Activated CD4-positive, alpha-beta T cell treated with anti-CD3 and anti-CD28 coated beads, Interleukin-2, amount 50 U/mL, for 4 hours (primary cell): Measurements from ENCODE around the gene AHCYL2.
"Not testable (repeated sequence)": the region's sequence is repeated elsewhere in the genome, so short reads cannot be mapped to it uniquely, and the experiment has no call there.

Source experiments
- DNase-seq, 2 experiments: peaks; one replicate each; pipeline ENCODE4 v3.0.0-alpha.2; 2020

Gene AHCYL2

DNA sequence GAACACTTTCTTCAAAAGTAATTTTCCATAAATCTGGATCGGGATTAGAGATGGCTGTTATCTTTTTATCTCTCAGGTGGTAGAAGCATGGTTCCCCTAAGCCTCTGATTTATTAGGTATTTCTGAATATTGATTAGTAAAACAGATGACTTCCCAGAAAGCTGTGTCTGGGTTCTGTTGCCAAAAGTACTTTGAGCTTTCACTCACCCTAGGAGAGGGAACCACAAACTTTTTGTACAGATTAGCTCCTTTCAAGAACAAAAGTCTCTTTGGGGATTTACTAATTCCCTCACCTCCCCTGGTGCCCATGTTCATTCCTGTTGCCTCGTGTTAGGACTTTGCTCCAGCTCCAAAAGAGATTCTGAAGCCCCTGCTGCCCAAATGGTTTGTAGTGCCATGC, 162.7 kb downstream of the AHCYL2 start:
- DNase-seq, result no peak

DNA sequence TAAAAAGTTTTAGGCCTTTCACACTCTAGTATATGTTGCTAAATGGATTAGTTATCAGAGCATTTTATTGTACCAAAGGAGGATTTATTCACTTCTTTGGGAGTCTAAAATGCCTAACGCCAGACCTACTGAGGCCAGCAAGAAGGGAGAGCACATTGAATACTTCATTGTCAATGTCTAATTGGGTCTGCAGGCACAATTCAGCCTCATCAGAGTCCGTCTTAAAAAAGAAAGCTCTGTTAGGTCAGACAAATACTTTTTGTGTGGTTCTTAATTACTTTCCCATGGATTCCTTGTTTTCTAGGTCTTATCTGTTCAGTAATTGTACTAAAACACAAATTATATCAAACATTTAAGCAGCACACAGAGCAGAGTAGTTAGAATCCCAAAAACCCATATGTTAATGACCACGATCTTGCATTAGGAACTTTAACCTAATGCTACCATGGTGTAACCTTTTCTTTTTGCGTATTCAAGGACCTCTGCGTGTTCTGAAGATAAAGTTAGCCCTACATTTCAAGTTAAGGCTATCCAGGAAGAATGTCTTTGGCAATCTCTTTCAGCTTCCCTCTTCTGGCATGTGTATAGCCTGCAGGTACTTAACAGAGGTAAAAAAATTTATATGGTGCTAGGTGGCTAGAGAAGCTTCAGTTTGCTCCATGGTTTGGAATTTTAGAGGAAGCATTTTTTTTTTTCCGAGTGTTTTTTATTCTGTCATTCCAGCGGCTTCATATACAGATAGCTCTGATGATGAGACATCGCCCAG, 163.7 kb downstream of the AHCYL2 start:
- no peak for DNase-seq

DNA sequence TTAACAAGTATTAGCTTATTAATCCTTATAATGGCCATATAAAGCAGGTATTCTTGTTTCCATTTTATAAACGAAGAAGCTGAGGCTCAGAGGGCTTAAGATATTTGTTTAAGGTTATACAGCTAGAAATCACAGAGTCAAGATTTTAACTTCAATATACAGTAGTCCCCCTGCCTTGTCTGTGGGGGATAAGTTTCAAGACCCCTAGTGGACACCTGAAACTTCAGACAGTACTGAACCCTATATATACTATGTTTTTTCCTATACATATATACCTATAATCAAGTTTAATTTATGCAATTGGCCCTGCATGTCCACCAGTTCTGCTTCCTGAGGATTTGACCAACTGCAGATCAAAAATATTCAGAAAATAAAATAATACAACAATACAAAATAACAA, 165.0 kb downstream of the AHCYL2 start:
- DNase-seq, result no peak

DNA sequence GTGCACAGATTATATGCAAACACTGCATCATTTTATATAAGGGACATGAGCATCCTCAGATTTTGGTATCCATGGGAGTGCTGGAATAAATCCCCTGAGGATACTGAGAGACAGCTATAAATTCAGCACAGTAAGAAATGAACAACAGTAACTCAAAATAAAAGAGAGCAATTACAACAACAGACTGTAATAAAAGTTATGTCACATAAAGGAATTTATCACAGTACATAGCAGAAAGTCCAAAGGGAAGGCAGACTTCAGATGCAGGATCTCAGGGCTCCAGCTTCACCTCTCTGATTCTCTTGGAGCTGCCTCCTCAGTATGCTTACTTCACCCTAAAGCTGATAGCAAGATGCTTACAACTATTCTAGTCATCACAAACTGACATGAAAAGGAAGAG, 165.5 kb downstream of the AHCYL2 start:
- DNase-seq, result no peak

DNA sequence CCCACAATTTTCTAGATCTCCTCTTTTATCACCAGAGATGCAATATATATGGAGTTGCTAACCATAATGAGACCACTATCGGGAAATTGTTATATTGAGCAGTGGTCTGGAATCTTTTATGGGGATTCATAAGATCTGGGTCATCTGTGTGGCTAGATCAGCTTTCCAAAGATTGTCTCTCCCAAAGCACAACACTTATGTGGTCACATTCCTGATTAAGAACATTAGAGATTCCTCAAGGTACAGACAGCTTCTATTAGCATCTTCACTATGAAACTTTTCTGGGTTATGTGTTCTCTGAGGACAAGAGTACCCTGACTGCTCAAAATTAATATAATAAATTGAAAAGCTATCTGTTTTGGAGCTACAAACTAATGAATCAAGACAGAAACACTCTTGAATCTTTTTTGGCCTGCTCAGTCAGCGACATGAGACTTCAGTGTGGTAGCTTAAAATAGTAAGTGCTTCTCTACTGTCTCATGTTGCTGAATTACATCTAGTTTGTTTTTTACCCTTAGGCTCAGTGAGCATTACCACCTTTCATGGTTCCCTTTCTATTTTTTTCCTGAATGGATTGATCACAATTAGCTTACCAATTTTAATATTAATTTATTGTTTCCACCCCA, 166.8 kb downstream of the AHCYL2 start:
- DNase-seq, result no peak

DNA sequence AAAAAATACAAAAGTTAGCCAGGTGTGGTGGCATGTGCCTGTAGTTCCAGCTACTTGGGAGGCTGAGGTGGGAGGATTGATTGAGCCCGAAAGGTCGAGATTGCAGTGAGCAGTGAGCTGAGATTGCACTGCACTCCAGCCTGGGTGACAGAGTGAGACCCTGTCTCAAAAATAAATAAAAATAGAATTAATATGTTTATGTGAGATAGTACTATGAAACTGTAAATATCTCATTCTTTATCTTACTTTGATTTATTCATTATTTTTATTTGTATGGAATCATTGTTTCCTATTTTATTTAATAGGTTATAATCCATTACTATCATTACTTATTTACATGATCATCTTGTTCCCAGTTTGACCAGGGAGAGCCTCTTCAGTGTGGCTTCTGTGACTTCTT, 168.4 kb downstream of the AHCYL2 start:
- no peak for DNase-seq

DNA sequence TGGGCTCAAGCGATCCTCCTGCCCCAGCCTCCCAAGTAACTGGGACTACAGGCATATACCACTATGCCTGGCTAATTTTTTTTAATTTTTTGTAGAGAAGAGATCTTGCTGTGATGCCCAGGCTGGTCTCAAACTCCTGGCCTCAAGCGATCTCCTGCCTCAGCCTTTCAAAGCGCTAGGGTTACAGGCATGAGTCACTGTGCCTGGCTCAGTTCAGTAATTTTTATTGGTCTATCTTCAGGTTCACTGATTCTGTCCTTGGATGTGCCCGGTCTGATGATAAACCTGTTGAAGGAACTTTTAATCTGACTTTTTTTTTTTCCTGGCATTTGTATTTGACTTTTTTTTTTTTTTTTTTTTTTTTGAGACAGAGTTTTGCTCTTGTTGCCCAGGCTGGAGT, 169.3 kb downstream of the AHCYL2 start:
- DNase-seq, result no peak

DNA sequence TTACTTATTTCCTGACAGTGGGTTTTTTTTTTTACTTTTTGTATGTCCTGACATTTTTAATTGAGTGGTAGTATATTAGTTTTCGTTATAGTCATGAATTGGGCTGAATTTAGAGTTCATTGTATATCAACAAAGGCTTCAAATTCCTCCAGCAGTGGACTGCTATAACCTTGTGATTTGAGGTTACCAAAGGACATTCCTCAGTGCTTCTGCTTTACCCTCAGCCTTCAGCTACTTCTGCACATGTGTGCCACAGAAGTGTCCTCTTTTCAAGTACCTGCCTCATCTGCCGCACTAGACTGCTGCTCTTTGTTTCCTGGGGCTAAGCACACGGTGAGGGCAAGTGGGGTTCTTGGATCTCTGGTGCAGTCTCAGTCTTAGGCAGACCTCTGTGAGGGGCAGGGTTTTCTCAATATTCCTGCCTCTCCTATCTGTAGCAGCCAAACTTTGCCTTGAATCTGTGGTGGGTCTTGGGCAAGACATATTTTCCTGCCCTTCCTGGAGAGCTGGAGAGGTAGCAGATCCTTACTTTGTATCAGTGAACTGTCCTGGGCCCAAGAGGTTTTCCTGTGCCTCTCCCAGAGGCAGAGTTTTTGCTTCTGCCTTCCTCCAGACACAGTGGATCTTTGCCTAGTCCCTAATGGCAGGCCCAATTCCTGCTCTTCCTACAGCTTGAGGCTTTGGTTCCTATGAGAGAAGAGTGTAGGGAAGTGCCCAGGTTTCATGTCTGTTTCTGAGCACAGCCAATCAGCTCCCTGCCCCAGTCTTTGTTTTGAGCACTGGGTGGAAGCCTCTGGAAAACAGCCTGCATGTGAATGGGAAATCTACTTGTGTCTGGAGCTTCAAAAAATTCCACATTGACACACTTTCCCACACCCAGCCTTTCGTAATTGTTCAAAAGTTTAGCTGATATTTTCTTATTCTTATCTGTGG, 170.4 kb downstream of the AHCYL2 start:
- DNase-seq, result no peak

DNA sequence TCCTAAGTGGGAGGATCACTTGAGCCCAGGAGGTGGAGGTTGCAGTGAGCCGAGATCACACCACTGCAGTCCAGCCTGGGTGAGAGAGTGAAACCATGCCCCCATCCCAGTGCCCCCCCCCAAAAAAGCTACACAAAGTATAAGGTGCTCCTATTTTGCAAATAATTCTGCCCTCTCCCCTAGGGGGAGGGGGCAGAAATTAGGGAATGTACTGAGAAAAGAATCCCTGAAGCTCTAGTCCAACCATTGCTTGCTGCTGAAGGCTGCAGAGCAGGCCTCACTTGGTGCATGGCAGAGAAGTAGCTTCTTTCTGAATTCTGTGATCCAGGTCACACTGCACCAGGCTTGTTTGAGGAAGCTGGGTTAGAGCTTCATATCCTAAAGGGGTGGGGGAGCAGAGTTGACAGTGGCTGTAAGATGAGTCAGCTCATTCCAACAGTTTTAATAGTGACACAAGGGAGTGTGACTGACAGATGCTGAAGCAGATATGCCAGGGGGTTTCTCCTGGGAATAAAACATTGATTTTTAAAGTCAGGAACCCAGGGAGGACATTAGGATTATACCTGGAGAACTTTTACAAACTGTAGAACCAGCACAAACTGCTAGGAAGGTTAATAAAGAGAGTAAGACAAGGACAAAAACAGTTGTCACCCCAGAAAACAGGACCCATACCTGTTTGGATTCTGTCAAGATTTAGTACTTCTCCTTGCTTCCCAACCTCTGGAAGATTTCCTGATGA, 176.6 kb downstream of the AHCYL2 start:
- no peak for DNase-seq

DNA sequence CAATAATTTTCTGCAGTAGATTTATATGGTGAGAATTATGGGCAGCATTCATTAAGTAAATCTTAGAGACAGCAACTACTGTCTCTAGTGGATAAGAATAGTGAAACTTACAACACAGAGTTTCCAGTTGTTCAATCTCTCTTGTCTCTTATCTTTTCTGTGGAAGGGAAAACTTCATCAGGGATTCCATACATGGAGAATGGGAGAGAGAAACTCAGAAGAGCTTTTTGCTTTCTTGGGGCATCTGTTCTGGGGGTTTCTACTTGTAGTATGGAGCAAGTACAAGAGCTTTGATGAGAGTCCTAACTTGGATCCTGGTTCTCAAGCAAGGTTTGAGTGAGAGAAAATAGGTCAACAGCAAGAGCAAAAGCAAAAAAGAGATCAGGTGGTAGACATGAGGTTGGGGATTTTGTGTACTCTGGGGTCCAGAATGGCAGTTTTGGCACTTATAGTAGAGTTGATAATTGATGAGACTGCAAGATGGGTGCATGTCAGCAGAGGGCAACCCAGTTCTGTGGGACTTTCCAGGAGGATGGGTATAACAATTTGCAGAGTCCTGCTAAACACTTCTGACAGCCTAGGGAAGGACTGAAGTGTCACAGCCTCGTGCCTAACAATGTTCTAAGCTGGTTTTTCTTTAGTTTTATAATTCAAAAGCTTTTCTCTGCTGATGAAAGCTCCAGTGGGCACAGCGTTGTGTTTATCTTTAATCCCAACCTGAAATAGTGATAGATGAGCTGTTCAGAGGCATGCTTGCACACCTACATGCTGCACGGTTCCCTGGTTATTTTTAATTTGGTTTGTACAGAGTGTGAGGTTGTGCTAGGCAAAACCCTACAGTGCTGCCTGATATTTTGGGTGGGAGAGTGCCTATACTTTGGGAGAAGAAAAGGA, 177.4 kb downstream of the AHCYL2 start:
- no peak for DNase-seq

DNA sequence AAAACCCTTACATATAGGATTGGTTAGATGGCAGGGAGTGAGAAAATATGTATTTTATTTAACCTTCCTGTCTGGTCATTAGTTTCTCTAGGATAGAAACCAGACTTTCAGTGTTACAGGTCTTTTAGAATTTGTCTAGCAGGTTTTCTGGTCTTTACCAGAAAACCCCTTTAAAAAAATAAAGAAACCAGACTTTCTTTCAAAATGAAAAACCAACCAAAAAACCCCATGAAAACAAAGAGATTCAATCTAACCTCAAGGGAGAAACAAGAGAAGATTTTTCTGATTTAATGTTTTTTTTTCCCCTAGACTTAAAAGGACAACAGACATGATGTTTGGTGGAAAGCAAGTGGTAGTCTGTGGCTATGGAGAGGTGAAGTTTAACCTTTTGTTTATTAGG, 180.7 kb downstream of the AHCYL2 start:
- no peak for DNase-seq

DNA sequence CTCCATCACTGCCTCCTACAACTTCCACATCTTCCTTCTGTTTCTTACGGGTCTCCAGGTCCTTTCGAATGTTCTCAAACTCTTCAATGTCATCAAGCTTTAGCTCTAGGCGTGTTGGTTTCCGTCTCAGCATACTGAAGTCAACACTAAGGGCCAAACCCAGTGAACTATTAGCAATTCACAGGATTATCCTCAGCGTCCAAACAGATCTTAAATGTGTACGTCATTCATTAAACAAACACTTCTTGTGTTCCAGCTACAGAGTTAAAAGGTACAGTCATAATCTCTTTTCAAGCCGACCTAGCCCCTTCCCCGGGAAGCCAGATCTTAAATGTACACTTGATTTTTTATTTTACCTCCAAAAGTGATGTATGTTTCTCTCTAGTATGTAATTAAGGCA, 185.4 kb downstream of the AHCYL2 start:
- DNase-seq, result not testable (repeated sequence)

DNA sequence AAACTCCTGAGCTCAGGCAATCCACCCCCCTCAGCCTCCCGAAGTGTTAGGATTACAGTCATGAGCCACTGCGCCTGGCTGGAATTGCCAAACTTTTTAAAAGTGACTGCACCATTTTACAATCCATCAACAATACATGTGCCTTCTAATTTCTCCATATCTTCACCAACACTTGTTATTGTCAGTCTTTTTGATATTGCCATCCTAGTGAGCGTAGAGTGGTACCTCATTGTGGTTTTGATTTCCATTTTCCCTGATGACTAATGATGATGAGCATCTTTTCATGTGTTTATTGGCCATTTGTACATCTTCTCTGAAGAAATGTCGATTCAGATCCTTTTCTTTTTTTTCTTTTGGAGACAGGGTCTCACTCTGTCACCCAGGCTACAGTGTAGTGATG, 187.7 kb downstream of the AHCYL2 start:
- DNase-seq, result no peak

DNA sequence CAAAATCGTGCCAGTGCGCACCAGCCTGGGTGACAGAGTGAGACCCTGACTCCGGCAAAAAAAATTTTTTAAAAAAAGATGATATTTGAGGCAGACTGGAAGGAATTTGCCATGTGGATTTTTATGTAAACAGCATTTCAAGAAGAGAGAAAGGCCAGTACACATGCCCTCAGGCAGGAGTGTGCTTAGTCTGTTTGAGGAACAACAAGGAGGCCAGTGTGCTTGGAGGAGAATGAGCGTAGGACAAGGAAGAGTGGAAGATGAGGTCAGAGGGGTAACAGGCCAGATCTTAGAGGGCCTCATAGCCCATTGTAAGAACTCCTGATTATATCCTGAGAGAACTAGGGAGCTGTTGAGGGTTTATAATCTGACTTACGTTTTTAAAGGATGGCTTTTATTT, 192.2 kb downstream of the AHCYL2 start:
- no peak for DNase-seq

DNA sequence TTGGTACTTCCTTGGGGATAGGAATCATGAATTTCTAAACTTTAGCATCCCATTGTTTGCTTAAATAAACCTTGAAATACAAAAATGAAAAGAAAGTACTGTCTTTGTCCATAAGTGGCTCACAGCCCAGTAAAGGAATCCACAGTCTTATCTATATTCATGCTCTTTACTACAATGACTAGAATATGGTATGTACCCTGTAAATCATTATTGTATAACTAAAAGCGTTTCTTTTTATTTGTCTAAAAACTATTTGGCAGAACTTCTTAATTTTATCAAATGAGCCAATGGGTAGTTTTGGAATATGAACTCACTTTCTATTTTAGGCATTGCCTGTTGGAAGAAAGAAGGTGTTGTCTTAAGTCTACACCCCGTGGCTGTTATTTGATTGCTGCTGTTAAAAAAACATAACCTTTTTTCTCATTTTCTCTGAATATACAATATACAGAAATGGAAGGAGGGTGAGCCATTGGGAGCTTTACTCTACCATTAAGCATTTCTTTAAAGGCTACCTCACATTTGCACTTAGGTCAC, 197.0 kb downstream of the AHCYL2 start:
- DNase-seq, result no peak

DNA sequence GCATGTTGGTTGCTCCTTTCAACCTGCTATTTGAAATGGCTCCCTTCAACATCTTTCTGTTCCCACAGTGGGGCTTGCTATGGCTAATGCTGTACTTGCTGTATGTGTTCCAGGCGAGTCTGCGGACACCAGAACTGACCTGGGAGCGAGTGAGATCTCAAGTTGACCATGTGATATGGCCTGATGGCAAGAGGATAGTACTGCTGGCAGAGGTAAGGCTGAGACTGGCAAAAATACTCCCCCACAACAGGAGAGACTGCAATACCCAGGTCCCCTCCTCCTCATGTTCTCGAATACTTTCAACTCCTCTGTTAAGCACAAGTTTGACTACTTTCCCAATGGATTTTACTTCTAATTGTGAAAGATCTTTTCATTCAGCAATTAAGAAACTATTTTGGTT, 197.9 kb downstream of the AHCYL2 start:
- no peak for DNase-seq

DNA sequence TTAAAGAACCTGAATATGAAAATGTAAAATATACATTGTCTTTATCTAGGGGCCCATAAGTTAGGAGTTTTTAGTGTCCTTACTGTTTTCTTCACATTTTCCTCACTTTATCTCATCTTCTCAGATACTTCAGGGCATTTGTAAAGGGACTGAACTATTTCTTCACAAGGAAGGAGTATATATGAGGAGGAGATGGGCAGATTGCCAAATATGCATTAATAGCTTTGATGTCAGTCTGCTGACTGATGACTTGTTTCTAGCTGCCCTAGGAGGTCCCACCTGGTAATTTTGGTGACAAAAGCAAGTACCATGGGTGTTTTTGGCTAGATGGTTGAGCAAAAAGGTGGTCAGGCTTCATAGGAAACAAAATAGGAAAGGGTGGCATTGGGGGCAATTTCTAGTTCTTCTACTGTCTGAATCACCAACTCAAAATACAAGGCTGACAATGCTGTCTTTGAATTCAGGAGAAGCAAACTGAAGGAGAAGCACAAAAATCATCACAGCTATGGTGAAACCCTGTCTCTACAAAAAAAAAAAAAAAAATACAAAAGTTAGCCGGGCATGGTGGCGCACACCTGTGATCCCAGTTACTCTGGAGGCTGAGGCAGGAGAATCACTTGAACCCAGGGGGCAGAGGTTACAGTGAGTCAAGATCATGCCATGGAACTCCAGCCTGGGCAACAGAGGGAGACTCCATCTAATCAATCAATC, 199.0 kb downstream of the AHCYL2 start:
- no peak for DNase-seq

DNA sequence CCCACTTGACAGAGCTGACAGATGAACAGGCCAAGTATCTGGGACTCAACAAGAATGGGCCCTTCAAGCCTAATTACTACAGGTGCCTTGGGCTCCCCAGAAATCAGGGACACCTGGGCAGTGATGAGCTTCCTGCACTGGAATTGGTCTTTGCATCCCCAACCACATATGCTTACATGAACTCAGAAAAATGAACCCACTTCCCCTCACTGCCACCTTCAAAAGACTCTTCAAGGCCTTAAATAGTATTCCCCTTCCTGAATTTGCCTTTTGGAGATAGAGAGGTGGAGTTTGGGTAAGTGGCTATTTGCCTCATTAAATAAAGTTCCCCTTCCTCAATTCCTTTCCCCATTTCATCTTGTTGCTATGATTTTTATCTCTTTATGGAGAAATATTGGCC, 201.7 kb downstream of the AHCYL2 start:
- DNase-seq, result no peak

DNA sequence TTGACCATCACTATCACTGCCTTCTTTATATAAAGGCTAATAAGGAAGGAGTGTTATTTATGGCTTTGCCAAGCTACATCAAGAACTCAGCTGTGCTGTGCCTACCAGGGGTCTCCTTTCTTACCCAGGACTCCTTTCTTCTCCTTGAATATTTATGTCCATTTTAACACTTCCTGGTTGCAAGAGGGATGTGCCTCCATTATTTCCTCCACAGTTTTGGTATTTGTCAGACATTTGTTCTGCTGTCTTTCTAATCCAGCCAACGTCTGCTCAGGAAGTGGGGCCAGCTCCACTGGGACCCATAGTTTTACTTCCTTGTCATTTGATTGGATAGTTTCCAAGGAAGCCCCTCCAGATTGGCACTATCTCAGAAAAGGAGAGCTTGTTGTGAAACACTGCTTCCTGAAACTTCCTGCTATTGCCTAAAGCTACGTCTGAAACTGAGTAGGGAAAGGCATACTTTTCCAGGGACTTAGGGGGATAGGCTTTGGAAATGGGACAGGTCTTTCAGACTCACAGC, 202.8 kb downstream of the AHCYL2 start:
- DNase-seq, result no peak

DNA sequence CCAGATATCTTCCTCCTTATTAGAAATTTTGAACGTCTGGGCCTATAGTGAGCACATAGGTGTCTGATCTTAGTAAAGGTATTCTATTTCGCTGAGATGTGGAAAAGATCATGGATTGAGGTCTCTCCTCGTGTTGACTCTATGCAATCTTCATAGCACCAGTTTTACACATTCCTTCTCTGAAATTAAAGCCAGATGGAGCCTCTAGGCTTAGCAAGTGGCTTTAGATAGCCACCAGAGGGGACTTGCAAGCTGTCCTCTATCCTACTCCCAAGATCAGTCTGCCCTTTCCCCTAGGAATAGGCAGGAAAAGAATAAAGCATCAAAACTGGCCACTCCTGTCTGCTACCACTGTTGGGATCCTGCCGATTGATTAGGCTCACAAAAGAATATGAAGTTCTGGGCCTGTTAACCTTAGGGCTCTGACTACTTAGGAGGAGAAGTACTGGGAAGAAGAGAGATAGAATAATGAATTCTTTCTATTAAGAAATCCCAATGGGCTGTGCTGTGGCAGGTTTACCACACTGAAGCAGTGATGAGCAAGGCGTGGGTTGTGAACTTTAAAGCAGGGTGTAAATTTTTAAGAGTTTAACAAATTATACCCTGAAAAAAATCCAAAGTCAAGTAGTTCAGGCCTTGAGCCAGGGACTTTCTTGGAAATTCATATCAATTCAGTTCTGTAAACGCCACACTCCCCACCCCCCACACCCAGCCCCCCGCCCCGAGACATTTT, 207.2 kb downstream of the AHCYL2 start:
- DNase-seq, result no peak
